ENCODE measurements around the gene OR5H6.
"Not testable (repeated sequence)": the region's sequence is repeated elsewhere in the genome, so short reads cannot be mapped to it uniquely, and the experiment has no call there.

The OR5H6 gene
- total RNA-seq, result 0 reads per million in 3 experiments

GRCh38 chr3:98263944-98264343 is at the start of gene OR5H6:
Gene OR5H6, plus strand, starts transcription at chr3:98264244. Its CDS starts 89 bp downstream, at chr3:98264333.
- DNase-seq, result no peak

- no peak for DNase-seq
Observed at GRCh38 chr3:98215051-98215450, 49.0 kb upstream of the OR5H6 start.

- no peak for DNase-seq
Observed at GRCh38 chr3:98223907-98224672, 40.0 kb upstream of the OR5H6 start.

GRCh38 chr3:98232489-98232888 is 31.6 kb upstream of the OR5H6 start:
- no peak for DNase-seq

GRCh38 chr3:98233468-98233867 is 30.6 kb upstream of the OR5H6 start:
- no peak for DNase-seq

- DNase-seq, result no peak
Observed at GRCh38 chr3:98240131-98240530, 23.9 kb upstream of the OR5H6 start.

GRCh38 chr3:98242155-98242554 is 21.9 kb upstream of the OR5H6 start:
- DNase-seq, result no peak

- DNase-seq, result no peak
Observed at GRCh38 chr3:98243843-98244242, 20.2 kb upstream of the OR5H6 start.

- DNase-seq, result no peak
Observed at GRCh38 chr3:98246142-98246541, 17.9 kb upstream of the OR5H6 start.

GRCh38 chr3:98256026-98256425 is 8.0 kb upstream of the OR5H6 start:
- not testable (repeated sequence) for DNase-seq

- no peak for DNase-seq
Observed at GRCh38 chr3:98259707-98260106, 4.3 kb upstream of the OR5H6 start.

- DNase-seq, result no peak
Observed at GRCh38 chr3:98262046-98262445, 2.0 kb upstream of the OR5H6 start.

GRCh38 chr3:98269846-98270245 is 5.8 kb downstream of the OR5H6 start:
- no peak for DNase-seq

- no peak for DNase-seq
Observed at GRCh38 chr3:98272126-98272525, 8.1 kb downstream of the OR5H6 start.

GRCh38 chr3:98274914-98275313 is 10.9 kb downstream of the OR5H6 start:
- DNase-seq, result no peak

GRCh38 chr3:98282205-98282604 is 18.2 kb downstream of the OR5H6 start, which contains the start of gene OR5H2:
Gene OR5H2, plus strand, starts transcription at chr3:98282505. Its CDS starts 398 bp downstream, at chr3:98282903.
- no peak for DNase-seq

GRCh38 chr3:98290916-98291315 is 26.9 kb downstream of the OR5H6 start:
- no peak for DNase-seq

- no peak for DNase-seq
Observed at GRCh38 chr3:98291332-98291957, 27.4 kb downstream of the OR5H6 start.

All from central memory CD4-positive, alpha-beta T cell (primary cell).